GM12878 (cell line): Measurements from ENCODE around the gene PRICKLE3. TPM values are rescaled to one million over a fixed set of nuclear protein-coding genes. Genes with fewer than 3 reads are reported as not detected.
"Not testable (repeated sequence)": the region's sequence is repeated elsewhere in the genome, so short reads cannot be mapped to it uniquely, and the experiment has no call there.

Experiments used
- ATAC-seq: fragments of 200-7000 bp; cut with Tn5 transposase; 3 replicates; pipeline ENCODE4 v1.9.1; 2020; ENCODE audit warnings: mild to moderate bottlenecking, moderate library complexity
- BruUV-seq: library from RNA; stranded (reverse); fragments of 400-500 nt; replicated peaks from 2 replicates; lab custom pipeline; 2021; lab: Mats Ljungman, UMichigan
- CTCF ChIA-PET: fragments of 300-600 bp; sonication (Branson Sonifier 250); formaldehyde crosslinking; extraction: SDS; loops from one replicate; lab custom pipeline; 2021; ENCODE audit warnings: inconsistent platforms; lab: Yijun Ruan, JAX
- POLR2A ChIA-PET: fragments of 350-600 bp; formaldehyde crosslinking; extraction: SDS; loops from one replicate; lab custom pipeline; 2021; ENCODE audit warnings: inconsistent platforms; lab: Charles Lee
- RAD21 ChIA-PET: fragments of 300-600 bp; sonication (Branson Sonifier 250); formaldehyde crosslinking; loops from one replicate; lab custom pipeline; 2023; ENCODE audit warnings: antibody characterized with exemption; ENCODE audit not compliant: unreplicated experiment; lab: Charles Lee
- SMC1A ChIA-PET: fragments of 300-600 bp; sonication (Branson Sonifier 250); formaldehyde crosslinking; loops from one replicate; lab custom pipeline; 2023; ENCODE audit not compliant: unreplicated experiment, uncharacterized antibody; lab: Charles Lee
- DNase-seq: peaks from one replicate; pipeline ENCODE4 v3.0.0-alpha.2; 2011; ENCODE audit warnings: low read depth, low spot score
- FAIRE-seq: peaks from 3 replicates; lab custom pipeline; 2011; peaks lifted over from hg19 to GRCh38; lab: Jason Lieb, UNC
- H2AFZ ChIP-seq: 2 replicates; pipeline ENCODE4 v1.6.0; 2011; ENCODE audit warnings: low read depth, low read length, control low read depth; ENCODE audit not compliant: control insufficient read depth
- H3K27ac ChIP-seq: 2 replicates; pipeline ENCODE4 v1.5.1; 2011; ENCODE audit warnings: control low read depth; ENCODE audit not compliant: control insufficient read depth, insufficient read depth
- H3K27me3 ChIP-seq, 2 experiments: replicated peaks in 1 of 2; 2 replicates each; pipeline versions ENCODE4 v1.6.0 to v1.6.1; 2011; ENCODE audit warnings: low read length in 1 of 2; ENCODE audit not compliant: control insufficient read depth in 2 of 2, insufficient read depth in 2 of 2
- H3K36me3 ChIP-seq, 2 experiments: 2 replicates each; pipeline ENCODE4 v1.5.1; 2011; ENCODE audit warnings: low read length in 1 of 2; ENCODE audit not compliant: control insufficient read depth in 2 of 2, insufficient read depth in 2 of 2
- H3K4me1 ChIP-seq: 2 replicates; pipeline ENCODE4 v1.6.1; 2011; ENCODE audit warnings: mild to moderate bottlenecking, low read length, moderate library complexity, mixed read lengths; ENCODE audit not compliant: control insufficient read depth, insufficient read depth
- H3K4me2 ChIP-seq: 2 replicates; pipeline ENCODE4 v1.6.0; 2011; ENCODE audit warnings: control low read depth; ENCODE audit not compliant: control insufficient read depth, insufficient read depth
- H3K4me3 ChIP-seq: fragments of 200-600 bp; sonication (generic); 2 replicates; pipeline ENCODE4 v1.5.1; 2016
- H3K79me2 ChIP-seq: 2 replicates; pipeline ENCODE4 v1.6.0; 2011; ENCODE audit warnings: low read length; ENCODE audit not compliant: control insufficient read depth, insufficient read depth
- H3K9ac ChIP-seq: 2 replicates; pipeline ENCODE4 v1.8.0; 2011; ENCODE audit warnings: low read length, control low read depth, mixed read lengths; ENCODE audit not compliant: control insufficient read depth, insufficient read depth
- H3K9me3 ChIP-seq: replicated peaks from 3 replicates; pipeline ENCODE4 v1.5.1; 2011; ENCODE audit warnings: mild to moderate bottlenecking, low read length; ENCODE audit not compliant: control insufficient read depth, insufficient read depth
- H4K20me1 ChIP-seq: 2 replicates; pipeline ENCODE4 v1.6.0; 2011; ENCODE audit not compliant: control insufficient read depth, insufficient read depth
- RAD21 ChIP-seq: IDR thresholded peaks from 2 replicates; pipeline ENCODE4 v1.6.1; 2011; ENCODE audit warnings: mild to moderate bottlenecking, low read depth, low read length, moderate library complexity; ENCODE audit not compliant: insufficient read depth
- WGBS: methylation state at CpG from one replicate; pipeline ENCODE4 v1.1.6; 2016; ENCODE audit warnings: low lambda C conversion rate; ENCODE audit not compliant: insufficient replicate concordance, insufficient coverage; ENCODE audit errors: missing lambda C conversion rate; 5-methylcytosine and 5-hydroxymethylcytosine counted together
- in situ Hi-C: fragments of 300-500 bp; cut with MboI; formaldehyde crosslinking; loops from 9 replicates; pipeline ENCODE4 v1.14.3; 2018; ENCODE audit warnings: mixed read lengths
- intact Hi-C: fragments of 100-400 bp; cut with micrococcal nuclease; formaldehyde crosslinking; loops from one replicate; pipeline ENCODE4 v1.14.2; 2022; ENCODE audit not compliant: unreplicated experiment
- polyA plus RNA-seq, 11 experiments: library from polyadenylated mRNA; depleted of rRNA in 4 of 11; unstranded in 6 of 11; stranded (reverse) in 5 of 11; fragments of >200 nt; fragmentation: Nextera tagmentation in 4 of 11; fragmentation: Illumina TruSeq in 1 of 11; extraction: Ambion mirVana in 4 of 11; extraction: Trizol in 1 of 11; gene quantifications; 1 replicate in 1 of 11; 2 replicates in 10 of 11; pipeline versions ENCODE4 v1.2.1 to v1.2.3, GENCODE V29; 2011 to 2016; ENCODE audit warnings: inconsistent platforms in 2 of 11, missing spikeins in 2 of 11, low read depth in 1 of 11
- total RNA-seq, 4 experiments: library from RNA; depleted of rRNA in 3 of 4; stranded (reverse); fragments of >200 nt in 3 of 4; fragmentation: Illumina TruSeq in 1 of 4; extraction: Trizol in 1 of 4; gene quantifications; 2 replicates each; pipeline versions ENCODE4 v1.2.1 to v1.2.3, GENCODE V29; 2013 to 2021
- TF ChIP-seq, protein P1 (sequence below), 3 experiments: IDR thresholded peaks in 2 of 3; conservative IDR thresholded peaks in 1 of 3; 2 replicates each; pipeline ENCODE4 v1.5.1; 2011; ENCODE audit warnings: low read depth in 3 of 3, low read length in 3 of 3, mild to moderate bottlenecking in 3 of 3, control low read depth in 2 of 3, moderate library complexity in 2 of 3, inconsistent platforms in 1 of 3, mixed read lengths in 1 of 3; ENCODE audit not compliant: control insufficient read depth in 2 of 3, insufficient read depth in 1 of 3; ENCODE audit errors: extremely low read depth in 1 of 3

PRICKLE3 gene
- total and polyA plus RNA-seq, 10 of the 15 experiments (the other 5 are each of a cell fraction or from before 2014, with no cell fraction given) = 0.69 to 17.4 (median 7.6) TPM

DNA sequence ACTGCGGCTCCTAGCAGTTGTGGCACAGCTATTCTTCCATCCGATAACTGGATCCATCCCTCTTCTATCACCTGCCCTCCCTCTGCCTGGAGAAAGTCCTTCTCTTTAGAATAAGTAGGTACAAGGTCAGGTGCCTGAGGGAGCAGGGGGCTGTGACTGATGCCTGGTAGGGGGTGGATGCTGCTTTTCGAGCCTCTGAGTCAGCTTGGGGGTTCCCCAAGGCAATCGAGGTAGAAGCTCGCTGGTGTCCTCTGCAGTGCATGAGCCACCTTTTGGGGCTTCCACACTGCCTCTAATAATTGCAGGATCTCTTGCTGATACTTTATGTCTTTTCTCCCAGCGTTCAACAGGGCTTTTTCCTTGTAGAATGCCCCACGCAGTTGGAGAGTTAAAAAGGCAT lies 43.0 kb downstream of the PRICKLE3 start:
- H3K27me3 ChIP-seq, BruUV-seq, H2AFZ ChIP-seq, ATAC-seq, H3K4me3 ChIP-seq, DNase-seq, H3K9ac ChIP-seq, H3K4me1 ChIP-seq, H3K4me2 ChIP-seq, H3K27ac ChIP-seq, FAIRE-seq, H3K9me3 ChIP-seq, H4K20me1 ChIP-seq, in situ Hi-C loops, intact Hi-C loops, POLR2A ChIA-PET, H3K36me3 ChIP-seq, H3K79me2 ChIP-seq: not testable (repeated sequence)
- 40% methylated on average over 7 of the region's 7 CpGs for WGBS
- ChIA-PET CTCF (interaction anchor here (1.4 to 4.3 kb wide), 7 partner anchors 10 to 126 kb away, joined by 4 to 27 read pairs (median 11); no protein-coding TSS in a partner anchor), SMC1A (interaction anchor here (1.1 to 2.4 kb wide), 4 partner anchors 12 to 50 kb away, joined by 4 to 7 read pairs (median 6); no protein-coding TSS in a partner anchor), RAD21 (interaction anchor here (1.9 kb wide), 1 partner anchor 12 kb away, joined by 6 read pairs; no protein-coding TSS in a partner anchor)

DNA sequence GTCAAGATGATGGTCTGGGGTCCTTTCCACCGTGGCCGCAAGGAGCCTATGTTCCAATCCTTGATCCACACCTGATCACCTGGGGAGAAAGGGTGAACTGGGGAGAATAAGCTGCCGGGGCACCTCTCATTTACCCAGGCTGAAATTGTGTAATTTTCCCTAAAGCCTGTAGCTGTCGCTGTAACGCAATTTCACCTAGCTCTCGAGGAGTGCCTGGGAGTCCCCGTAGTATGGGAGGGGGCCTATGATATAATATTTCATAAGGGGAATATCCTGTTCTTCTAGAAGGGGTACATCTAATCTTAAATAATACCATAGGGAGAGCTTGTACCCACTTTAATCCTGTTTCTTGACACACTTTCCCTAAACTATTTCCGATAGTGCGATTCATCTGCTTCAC lies 43.9 kb downstream of the PRICKLE3 start:
- POLR2A ChIA-PET, H3K36me3 ChIP-seq, H3K9ac ChIP-seq, BruUV-seq, ATAC-seq, H3K4me3 ChIP-seq, in situ Hi-C loops, H3K9me3 ChIP-seq, H3K79me2 ChIP-seq, intact Hi-C loops, H3K27ac ChIP-seq, H3K27me3 ChIP-seq, H3K4me2 ChIP-seq, H3K4me1 ChIP-seq, H4K20me1 ChIP-seq, DNase-seq, FAIRE-seq, H2AFZ ChIP-seq: not testable (repeated sequence)
- SMC1A ChIA-PET = interaction anchor here (0.8 to 2.4 kb wide), 4 partner anchors 13 to 50 kb away, joined by 3 to 7 read pairs (median 4); no protein-coding TSS in a partner anchor
- CTCF ChIA-PET = interaction anchor here (0.6 to 4.3 kb wide), 13 partner anchors 9 to 126 kb away, joined by 3 to 27 read pairs (median 6); no protein-coding TSS in a partner anchor
- TF ChIP-seq RAD21 = 0 out of 2 replicates have a peak, but pooled peaks have one; percentile 8
- TF ChIP-seq, protein P1, sequence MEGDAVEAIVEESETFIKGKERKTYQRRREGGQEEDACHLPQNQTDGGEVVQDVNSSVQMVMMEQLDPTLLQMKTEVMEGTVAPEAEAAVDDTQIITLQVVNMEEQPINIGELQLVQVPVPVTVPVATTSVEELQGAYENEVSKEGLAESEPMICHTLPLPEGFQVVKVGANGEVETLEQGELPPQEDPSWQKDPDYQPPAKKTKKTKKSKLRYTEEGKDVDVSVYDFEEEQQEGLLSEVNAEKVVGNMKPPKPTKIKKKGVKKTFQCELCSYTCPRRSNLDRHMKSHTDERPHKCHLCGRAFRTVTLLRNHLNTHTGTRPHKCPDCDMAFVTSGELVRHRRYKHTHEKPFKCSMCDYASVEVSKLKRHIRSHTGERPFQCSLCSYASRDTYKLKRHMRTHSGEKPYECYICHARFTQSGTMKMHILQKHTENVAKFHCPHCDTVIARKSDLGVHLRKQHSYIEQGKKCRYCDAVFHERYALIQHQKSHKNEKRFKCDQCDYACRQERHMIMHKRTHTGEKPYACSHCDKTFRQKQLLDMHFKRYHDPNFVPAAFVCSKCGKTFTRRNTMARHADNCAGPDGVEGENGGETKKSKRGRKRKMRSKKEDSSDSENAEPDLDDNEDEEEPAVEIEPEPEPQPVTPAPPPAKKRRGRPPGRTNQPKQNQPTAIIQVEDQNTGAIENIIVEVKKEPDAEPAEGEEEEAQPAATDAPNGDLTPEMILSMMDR (IDR thresholded peaks at IDR 0.05 in 2 of 3, conservative IDR thresholded peaks at IDR 0.05 in 1 of 3; ENCODE audit: control insufficient read depth in 2 of 3, extremely low read depth in 1 of 3, insufficient read depth in 1 of 3, low read depth in 3 of 3, low read length in 3 of 3) = peak in 2 of 3 experiments; percentile 30 to 40; a peak in 2 of 6 replicates
- RAD21 ChIA-PET = interaction anchor here (0.9 to 1.9 kb wide), 5 partner anchors 13 to 127 kb away, joined by 3 to 6 read pairs (median 4); no protein-coding TSS in a partner anchor
- 63% methylated on average over 9 of the region's 9 CpGs for WGBS
